ENCODE data around the gene TJP1.
"Not testable (repeated sequence)": the region's sequence is repeated elsewhere in the genome, so short reads cannot be mapped to it uniquely, and the experiment has no call there.

Gene TJP1

DNA sequence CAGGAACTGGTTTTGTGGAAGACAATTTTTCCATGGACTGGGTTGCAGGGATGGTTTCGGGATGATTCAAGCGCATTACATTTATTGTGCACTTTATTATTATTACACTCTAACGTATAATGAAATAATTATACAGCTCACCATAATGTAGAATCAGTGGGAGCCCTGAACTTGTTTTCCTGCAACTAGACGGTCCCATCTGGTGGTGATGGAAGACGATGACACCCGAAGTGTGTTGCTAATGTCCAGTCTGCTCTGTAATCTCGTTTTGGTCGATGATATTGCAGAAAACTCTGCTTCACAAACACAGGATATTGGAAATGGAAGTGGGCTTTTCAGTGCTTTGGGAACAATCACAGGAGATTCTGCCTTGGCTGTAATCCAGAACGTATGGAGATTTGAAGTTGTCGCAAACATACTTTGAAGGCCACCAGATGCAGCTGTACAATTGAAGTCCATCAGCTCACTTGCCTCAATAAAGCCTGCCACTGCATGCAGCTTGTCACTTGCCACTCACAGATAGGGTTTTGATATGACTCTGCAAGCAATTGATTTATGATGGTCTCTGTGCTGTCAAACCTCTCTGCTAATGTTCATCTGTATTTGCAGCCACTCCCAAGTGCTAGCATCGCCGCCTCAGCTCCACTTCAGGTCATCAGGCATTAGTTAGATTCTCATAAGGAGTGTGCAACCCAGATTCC, 141.7 kb downstream of the TJP1 start:
- no peak for DNase-seq

DNA sequence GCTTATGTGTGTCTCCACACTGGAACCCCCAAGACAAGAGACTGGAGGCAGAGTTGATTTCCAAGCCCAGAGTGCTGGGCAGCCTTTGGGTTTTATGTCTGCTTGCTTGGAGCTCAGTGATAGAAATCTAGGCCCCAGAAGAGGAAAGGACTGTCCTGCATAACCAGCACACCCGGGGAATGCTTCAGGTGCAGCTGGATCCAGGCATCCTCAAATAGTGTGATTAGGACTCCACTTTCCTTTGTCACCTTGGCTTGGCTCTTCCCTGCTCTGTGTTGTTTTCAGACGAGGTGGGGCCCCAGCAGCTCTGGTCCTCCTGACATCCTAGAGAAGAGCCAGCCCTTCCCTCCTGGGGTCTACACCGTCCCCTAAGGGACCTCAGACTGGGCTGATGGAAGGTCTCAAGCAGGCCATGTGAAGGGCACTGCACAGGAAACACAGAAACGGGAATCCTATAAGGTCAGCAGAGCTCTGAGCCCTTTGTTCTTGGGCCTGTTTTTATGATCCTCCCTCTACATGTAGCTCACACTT, 143.7 kb downstream of the TJP1 start:
- no peak for DNase-seq

DNA sequence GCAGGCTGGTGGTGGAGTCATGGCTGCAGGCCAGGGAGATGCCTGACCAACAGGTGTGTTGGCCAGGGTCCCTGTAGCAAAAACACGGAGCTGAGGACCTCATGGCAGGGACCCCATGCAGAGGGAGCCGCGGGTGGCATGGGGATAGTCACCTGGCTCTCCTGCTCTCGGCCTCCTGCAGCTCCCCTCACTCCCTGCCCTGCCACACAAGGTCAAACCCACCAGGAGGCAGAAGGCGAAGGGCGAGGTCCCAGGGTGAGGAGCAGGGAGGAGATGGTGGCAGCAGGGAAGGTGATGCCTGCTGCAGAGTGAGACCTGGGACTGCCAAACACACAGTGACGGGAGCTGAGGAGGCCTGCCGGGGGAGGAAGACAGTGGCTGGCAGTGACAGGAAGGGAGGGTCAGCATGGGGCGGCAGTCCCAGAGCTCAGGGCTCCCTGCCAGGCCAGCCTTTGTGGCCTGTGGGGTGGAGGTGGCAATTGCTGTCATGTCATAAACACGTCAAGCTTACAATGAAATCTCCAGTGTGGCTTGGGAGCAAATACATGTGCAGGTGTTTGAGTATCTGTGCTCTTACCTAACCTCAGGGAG, 144.3 kb downstream of the TJP1 start:
- DNase-seq: no peak

DNA sequence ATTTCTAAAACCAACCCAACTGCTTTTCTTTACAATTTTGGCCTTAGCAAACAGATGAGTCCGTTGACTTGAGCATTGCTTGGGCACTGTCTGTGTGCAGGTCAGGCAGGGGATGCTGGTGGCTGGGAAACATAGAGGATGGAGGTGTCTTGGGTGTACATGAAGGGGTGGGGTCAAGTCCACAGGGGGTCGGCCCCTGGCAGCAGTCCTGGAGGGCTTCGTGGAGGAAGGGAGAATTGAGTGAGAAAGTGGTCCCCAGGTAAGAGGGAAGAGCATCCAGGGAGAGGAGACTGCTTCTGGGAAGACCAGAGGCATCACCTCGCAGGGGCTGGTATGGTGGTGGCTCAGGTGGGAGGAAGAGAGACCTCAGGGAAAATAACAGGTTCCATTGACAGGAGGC, 144.8 kb downstream of the TJP1 start:
- no peak for DNase-seq

DNA sequence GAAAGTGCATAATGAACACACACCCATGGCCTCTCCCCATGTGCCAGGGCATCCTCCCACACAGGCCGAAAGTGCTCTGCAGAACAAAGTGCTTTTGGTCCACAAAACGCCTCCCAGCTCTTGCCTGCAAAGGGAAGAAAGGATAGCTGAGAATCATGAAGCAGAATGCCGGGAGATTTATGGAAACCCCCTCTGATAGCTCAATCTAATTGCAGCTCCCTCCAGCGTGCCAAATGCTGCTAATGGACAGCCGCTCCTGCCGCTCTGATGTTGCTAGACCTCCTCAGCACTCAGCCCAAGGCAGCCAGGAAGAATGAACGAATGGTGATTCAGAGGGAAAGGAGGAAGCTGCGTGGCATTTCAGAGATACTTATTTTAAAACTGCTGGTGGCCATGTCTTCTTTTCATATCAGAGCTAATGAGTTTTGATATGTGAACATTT, 145.3 kb downstream of the TJP1 start:
- DNase-seq: no peak

DNA sequence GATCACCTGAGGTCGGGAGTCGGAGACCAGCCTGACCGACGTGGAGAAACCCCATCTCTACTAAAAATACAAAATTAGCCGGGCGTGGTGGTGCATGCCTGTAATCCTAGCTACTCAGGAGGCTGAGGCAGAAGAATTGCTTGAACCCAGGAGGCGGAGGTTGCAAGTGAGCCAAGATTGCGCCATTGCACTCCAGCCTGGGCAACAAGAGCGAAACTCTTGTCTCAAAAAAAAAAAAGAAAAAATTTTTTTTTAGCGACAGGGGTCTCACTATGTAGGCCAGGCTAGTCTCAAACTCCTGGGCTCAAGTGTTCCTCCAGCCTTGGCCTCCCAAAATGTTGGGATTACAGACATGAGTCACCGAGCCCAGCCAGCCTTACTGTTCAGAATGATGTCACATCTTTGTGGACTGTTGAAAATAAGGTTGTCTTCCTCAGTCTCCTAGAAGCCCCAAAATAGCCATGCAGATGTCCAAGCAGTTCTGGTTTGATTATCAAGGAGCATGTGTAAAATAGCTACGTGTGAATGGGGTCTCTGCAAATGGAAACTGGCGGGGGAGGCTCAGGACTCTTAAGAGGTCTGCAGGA, 145.8 kb downstream of the TJP1 start:
- DNase-seq: not testable (repeated sequence)

DNA sequence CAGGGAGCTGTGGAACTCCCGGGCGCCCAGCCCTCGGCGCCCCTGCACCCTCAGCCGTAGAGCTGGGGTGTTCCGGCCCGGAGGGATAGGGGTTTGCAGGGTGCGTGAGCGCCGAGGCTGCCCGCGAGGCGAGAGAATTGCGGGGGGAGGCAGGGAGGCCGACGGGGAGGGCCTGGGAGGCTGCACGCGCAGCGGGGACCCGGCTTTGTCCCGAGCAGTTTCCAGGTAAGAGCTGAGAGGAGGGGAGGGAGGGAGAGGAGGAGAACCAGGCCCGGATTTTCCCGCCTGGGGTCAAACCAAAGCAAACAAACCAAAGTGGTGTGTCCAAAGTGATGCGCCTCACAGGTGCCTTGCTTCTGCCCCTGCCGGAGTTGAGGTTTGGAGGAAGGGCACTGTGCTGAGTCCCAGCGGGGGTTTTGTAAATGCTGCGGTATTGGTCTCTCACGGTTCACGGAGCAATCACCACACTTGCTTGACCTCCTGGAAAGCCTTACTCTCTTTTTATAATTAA, 146.4 kb downstream of the TJP1 start:
- no peak for DNase-seq

DNA sequence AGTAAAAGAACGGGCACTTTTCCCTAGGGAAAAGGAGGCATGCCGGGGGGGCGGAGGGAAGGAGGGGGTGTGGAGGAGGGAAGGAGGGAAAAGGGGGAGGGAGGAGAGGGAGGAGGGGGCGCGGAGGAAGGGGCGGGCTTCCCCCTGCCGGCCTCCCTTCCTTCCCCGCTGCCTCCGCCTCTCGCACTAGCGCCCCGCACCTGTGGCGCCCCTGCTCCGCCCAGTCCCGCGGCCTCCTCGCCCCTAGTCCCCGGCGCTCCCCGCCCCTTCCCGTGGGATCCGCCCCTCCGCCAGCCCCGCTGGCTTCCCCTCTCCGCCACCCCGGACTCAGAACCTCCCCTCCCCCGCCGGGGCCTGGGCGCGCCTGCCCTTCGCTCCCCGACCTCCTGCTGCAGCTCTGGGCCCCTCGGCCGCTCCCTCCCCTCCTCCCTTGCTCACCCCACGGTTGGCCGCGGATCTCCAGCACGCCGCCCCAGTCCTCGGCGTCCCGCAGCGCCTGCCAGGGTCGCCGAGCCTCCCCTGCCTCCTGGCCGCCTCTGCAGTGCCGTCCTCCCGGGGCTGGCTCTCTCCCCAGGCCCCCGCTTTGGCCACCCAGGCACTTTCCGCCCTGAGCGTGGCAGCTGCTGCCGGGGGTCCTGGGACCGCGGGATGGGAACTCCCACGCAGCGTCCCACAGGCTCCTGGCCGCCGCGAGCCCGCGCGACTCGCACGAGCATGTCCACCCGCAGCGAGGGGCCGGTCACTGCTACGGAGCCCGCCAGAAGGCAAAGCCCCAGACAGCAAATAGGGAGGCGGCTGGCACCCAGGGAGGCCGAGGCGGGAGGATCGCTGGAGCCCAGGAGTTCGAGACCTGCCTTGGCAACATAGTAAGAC, 147.4 kb downstream of the TJP1 start:
- no peak for DNase-seq

DNA sequence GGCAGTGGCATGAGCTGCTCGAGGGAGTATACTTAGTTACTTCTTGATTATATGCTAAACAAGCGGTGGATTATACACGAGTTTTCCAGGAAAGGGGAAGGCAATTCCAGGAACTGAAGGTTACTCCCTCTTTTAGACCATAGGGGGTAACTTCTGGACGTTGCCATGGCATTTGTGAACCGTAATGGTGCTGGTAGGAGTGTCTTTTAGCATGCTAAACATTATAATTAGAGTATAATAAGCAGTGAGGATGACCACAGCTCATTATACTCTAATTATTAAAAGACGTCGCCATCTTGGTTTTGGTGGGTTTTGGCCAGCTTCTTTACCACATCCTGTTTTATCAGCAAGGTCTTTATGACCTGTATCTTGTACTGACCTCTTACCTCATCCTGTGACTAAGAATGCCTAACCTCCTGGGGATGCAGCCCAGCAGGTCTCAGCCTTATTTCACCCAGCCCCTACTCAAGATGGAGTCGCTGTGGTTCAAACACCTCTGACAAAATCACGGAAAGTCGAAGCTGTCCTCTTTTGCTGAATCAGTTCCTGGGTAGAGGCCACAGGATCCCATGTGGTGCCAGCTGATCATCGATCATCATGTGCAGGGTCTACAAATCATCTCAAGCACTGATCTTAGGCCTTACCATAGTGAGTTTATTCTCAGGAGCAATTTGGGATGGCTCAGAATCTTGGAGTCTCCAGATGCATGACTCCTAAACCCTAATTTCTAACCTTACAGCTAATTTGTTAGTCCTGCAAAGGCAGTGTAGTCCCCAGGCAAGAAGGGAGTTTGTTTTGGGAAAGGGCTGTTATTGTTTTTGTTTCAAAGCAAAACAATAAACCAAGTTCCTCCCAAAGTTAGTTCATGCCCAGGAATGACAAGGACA, 149.1 kb downstream of the TJP1 start:
- no peak for DNase-seq

DNA sequence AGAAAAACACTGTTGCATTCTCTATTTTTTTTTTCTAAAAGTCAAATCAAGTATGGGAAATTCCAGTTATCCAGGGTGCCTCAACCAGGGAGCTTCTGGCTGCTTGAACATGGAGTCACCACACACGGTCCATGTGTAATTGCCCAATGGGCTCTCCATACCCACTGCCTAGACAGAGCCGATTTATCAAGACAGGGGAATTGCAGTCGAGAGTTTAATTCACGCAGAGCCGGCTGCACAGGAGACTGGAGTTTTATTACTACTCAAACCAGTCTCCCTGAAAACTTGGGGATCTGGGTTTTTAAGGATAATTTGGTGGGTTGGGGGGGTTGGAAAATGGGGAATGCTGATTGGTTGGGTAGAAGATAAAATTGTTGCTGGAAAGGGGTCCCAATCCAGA, 149.8 kb downstream of the TJP1 start:
- no peak for DNase-seq

DNA sequence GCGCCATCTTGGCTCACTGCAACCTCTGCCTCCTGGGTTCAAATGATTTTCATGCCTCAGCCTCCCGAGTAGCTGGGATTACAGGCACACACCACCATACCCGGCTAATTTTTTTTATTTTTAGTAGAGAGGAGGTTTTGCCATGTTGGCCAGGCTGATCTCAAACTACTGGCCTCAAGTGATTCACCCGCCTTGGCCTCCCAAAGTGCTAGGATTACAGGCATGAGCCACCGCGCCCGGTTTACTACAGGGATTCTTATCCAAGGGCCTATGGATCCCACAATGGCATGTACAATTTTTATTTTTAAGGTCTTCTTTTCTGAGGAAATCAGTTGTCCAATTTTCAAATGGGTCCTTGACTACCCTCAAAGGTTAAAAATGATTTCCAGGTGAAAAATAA, 150.2 kb downstream of the TJP1 start:
- DNase-seq: not testable (repeated sequence)

DNA sequence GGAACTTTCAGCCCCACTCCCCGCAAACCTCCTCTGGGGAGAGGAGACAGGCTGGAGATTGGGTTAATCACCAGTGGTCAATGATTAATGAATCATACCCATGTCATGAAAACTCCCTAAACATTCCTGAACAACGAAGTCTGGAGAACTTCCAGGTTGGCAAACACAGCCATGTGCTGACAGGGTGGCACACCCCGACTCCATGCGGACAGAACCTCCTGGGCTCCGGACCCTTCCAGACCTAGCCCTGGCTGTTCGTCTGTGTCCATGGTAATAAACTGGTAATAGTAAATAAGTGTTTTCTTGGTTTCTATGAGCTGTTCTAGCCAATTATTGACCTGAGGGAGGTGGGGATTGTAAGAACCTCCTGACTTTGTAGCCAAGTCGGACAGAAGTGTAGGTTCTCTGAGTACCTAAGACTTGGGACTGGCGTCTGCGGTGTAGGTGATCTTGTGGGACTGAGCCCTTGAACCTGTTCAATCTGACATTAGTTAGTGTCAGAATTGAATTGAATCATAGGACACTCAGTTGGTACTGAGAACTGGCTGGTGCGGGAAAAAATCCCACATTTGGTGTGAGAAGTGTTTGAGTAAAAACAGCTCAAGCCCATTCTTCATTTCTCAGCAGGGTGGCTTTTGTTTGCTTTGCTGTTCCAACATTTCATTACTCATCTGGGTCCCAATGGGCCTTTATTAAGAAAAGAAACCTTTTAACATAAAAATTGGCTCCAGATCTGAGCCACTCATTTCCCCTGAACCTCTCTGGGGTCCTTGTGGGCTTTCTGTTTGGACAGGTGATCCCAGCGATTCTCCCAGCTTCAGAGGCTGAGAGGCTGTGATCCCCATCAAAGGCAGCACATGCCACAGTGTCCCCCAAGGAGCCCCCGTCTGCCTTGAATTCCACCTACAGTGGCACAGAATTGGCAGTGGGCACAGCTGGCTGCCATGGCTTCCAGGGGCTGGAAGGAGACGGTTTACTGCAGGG, 151.0 kb downstream of the TJP1 start:
- DNase-seq: peak in 1 of 2 experiments; percentile 4

DNA sequence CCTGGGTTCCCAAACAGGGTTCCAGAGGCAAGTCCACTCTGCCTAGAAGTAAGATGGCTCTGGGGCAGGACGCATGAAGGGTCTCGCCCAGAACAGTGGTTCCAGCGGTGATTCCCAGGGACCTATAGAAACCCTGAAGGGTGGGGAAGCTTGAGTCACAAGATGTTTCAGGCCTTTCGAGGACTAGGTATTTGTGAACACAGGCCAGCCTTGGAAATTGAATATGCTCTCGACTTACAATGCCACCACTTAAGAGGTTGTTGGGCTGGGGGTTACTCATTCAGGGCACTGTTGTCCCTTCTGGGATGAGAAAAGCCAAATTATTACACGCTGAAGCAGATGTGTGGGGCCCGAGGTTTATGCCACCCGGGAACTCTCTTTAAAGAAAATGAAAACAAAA, 152.0 kb downstream of the TJP1 start:
- DNase-seq: no peak

DNA sequence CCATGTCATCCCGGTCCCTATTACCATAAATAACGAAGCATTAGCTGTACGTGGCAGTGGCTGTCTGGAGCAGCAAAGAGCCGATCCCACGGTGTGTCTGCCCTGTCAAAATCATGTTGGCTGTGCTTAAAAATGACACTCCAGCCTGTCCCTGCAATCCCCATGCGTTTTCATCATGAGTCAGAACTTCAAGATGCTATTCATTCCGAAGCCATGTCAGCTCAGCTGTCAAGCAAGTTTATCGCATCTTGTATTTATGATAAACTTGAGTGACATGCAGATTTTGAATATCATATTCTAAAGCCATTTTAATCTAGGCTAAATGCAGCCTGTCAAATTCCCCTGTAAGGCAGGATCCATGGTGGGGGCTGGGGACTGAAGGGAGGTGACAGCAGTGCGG, 152.4 kb downstream of the TJP1 start:
- DNase-seq: no peak

DNA sequence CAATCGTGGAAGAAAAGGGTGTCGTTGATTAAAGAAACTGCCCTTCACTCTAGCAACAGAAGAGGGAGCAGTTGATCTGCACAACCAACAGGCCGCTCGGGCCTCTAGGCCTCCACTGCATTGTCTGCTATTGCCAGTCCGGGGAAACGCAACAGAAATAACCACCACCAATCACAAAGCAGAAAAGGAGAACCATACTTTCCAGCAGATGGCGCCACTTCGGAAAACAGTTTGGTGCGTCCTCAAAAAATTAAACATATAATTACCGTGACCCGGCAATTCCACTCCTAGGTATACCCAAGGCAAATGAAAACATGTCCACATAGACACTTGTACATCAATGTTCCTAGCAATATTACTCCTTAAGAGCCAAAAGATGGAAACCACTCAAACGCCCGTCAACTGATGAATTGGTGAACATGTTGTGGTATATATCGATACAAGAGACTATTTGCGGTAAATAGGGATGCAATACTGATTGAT, 154.1 kb downstream of the TJP1 start:
- peak in 1 of 2 experiments; percentile 18 for DNase-seq

DNA sequence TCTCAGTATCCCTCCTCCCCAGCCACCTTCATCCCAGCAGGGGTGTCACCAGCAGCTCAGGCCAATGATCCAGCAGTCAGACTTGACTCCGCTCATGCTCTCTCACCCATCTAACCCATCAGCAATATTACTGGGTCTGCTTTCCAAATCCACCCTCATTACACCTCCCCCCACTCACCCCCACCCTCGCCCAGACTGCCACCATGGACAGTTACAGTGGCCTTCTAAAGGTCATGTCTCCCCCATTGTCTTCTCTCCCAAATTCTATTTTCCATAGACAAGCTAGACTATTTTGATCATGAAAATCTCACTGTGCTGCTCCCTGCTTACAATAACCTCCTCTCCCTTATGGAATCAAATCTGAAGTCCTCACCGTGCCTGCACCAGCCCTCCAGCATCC, 156.0 kb downstream of the TJP1 start:
- no peak for DNase-seq

DNA sequence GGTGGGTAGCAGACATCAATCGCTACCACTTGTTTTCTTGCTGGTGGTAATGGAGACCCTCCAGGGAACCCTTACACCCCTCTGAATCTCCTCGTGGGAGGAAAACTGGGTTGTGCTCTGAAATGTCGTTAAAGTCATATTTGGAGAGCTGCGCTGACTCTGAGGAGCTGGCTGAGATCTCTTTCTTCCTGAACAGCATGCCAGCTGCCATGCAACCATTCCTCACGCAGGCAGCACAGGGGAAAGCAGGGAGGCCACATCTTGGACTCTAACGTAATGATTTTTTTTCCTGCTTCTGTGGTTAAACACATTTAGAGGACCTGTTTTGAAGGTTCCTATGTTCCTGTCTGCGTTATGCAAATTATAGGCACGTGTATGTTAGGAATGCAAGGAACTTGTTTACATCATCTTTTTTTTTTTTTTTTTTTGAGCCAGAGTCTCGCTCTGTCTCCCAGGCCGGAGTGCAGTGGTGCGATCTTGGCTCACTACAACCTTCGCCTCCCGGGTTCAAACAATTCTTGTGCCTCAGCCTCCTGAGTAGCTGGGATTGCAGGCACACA, 156.7 kb downstream of the TJP1 start:
- no peak for DNase-seq

DNA sequence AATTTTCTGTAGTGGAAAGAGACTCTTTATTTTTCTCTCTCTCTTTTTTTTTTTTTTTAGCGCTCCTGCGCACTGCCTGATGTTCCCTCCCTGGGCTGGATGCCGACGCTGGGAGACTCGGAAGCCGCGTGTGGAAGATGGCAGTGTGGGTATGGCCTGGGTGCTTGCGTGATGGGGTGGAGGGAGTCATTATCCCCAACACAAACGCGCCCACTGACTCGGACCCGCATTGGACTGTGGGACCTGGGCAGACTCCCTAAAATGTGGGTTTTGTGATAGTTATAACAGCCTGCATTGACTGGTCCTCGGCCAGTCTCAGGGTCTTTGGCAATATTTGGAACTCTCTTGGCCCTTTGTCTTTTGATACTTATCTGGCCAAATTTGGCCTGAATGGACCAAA, 157.9 kb downstream of the TJP1 start:
- no peak for DNase-seq

DNA sequence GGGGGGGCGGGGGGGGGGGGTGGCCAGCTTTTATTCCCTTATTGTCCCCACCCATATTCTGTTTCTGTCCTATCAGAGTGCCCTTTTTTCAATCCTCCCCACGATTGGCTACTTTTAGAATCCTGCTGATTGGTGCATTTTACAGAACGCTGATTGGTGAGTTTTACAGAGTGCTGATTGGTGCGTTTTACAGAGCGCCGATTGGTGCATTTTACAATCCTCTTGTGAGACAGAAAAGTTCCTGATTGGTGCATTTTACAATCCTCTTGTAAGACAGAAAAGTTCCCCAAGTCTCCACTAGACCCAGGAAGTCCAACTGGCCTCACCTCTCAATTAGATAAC, 164.8 kb downstream of the TJP1 start:
- not testable (repeated sequence) for DNase-seq
